HEK293 (cell line): ENCODE results near the gene PIAS2.

Experiments
- AEBP2 ChIP-seq: fragments of 450-650 bp; formaldehyde crosslinking; IDR thresholded peaks from 2 replicates; pipeline ENCODE4 v1.5.1; 2016; ENCODE audit warnings: missing biosample characterization, missing genetic modification characterization, borderline replicate concordance
- ZNF704 ChIP-seq: fragments of 450-650 bp; formaldehyde crosslinking; IDR thresholded peaks from 2 replicates; pipeline ENCODE4 v1.5.1; 2016; ENCODE audit warnings: missing biosample characterization, missing genetic modification characterization

Gene PIAS2

GRCh38 chr18:46754188-46754587 lies 163.1 kb downstream of the PIAS2 start (continued):
- TF ChIP-seq ZNF704 (no peak), AEBP2 (tag by site-specific recombination) (no peak)
- TF ChIP-seq, all 188 proteins: peak for 0
